Heart left ventricle (tissue), 13 donors: ENCODE data around the gene GRK5.

Experiments
- CTCF ChIP-seq, 12 donors: fragments of 200-600 bp; sonication (generic) in 4 of 12; IDR thresholded peaks; one replicate each; pipeline versions ENCODE4 v1.5.0 to v1.8.0; 2018 to 2022; ENCODE audit warnings: antibody characterized with exemption in 12 of 12, mild to moderate bottlenecking in 5 of 12
- POLR2A ChIP-seq, 2 donors: fragments of 450-650 bp; IDR thresholded peaks; one replicate each; pipeline ENCODE4 v1.6.1; 2017; ENCODE audit warnings: antibody characterized with exemption in 2 of 2, mild to moderate bottlenecking in 2 of 2, moderate library complexity in 2 of 2
- donor health status: ischemic (EF 13 %, LVEDD 7.1; RV severe dilation, severe dysfunction).
- donor health status: DM: no; HTN: yes; CAD: no.
- donor health status: DM: no; HTN: no; CAD: no.
- donor health status: ischemic (EF 25% LVEDD 6.9; RV normal size, moderate dysfunction).
- donor health status: ischemic (EF 25% LVEDD 5.7; RV mildly dilated, moderate dysfunction).
- donor health status: ischemic (EF 35%, LVEDD 5.7; RV mildly dilated, moderate dysfunction).
- donor health status: nonischemic (EF 11% LVEDD 7.7; RV severe dilation, severe dysfunction).
- donor health status: DM: yes; HTN: yes; CAD: no.
- donor health status: PGD.
- donor health status: ischemic (EF 29% LVEDD 5.4; RV normal size, mild dysfunction).
- donor health status: nonischemic (EF 23%, LVEDD 6.1; RV moderate dilation, normal function).

GRCh38 chr10:119308089-119308488 lies 100.7 kb downstream of the GRK5 start:
- TF ChIP-seq POLR2A (IDR thresholded peaks at IDR 0.05): no peak
- TF ChIP-seq CTCF (IDR thresholded peaks at IDR 0.05): no peak
